GM18519 (cell line): ENCODE data around the gene PFKFB3.
"Not testable (repeated sequence)": the region's sequence is repeated elsewhere in the genome, so short reads cannot be mapped to it uniquely, and the experiment has no call there.

Experiments used
- ATAC-seq: cut with Tn5 transposase; IDR thresholded peaks from one replicate; pipeline ENCODE4 v1.9.1; 2021; ENCODE audit warnings: mild to moderate bottlenecking, moderate library complexity; ENCODE audit not compliant: unreplicated experiment, low FRiP score

Gene PFKFB3

DNA sequence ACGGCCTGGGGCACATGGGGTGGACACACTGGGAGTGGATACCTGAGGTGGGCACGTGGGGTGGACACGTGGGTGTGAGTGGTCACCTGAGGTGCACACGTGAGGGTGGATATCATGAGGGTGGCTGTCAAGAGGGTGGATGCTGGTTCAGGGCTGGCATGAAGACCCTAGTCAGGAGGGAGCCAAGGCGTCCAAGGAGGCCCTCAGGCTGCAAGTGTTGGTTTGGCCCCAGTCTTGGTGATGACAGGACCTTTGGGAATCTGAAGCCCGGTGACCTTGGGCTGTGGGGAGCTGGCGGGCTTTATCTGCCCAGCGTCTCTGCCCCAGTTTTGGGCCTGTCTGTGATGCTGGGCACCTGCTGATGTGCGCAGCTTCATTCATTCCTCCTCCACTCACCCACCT lies 24.9 kb upstream of the PFKFB3 start:
- no peak for ATAC-seq

- no peak for ATAC-seq
Observed at GRCh38 chr10:6178581-6178980, 24.2 kb upstream of the PFKFB3 start.

DNA sequence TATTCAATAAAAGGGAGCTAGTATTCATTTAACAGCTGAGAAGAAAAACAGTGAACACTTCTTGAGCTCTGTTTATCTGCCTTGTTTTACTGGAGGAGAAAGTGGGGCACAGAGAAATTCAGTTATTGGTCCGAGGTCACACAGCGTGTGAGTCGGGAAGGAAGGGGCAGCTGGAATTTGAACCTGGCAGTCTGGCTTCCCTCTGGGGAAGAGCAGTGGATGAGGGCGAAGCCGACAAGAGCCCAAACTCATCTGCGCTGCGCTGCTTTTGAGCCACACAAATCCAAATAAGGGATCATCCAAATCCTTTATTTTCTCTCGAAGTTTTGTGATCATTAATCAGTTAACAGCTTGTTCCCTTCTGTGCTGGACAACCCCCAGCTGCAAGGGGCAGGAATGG lies 23.7 kb upstream of the PFKFB3 start:
- ATAC-seq: no peak

GRCh38 chr10:6180480-6181110 lies 22.1 kb upstream of the PFKFB3 start:
- ATAC-seq: no peak

- no peak for ATAC-seq
Observed at GRCh38 chr10:6181249-6181648, 21.5 kb upstream of the PFKFB3 start.

GRCh38 chr10:6182454-6183098 lies 20.2 kb upstream of the PFKFB3 start:
- no peak for ATAC-seq

DNA sequence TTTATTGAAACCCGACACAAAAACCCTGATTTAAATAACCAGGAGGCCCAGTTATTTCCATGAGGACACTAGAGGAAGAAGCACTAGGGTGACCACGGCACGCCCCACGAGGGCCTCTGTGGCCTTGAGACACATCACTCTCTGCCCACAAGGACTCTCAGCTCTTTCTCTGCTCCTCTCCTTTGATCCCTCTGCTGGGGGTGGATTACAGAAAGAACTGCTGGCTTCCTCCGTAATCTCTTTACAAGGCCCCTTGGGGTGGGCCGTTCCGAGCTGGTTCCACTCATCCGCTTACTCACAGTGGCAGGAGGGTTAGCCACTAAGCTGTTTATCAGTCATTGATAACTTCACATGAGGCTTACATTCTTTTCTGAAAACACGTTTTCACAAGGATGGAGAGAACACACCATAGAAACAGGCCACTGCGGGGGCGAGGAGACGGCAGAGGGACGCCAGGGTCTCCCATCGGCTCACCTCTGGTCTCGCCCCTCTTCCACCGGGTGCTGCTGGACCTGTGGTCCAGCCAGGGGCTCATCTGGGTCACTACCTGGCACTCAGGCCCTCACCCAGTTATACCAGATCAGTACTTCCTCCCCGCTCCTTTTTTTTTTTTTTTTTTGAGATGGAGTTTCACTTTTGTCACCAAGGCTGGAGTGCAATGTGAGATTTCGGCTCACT lies 17.6 kb upstream of the PFKFB3 start:
- ATAC-seq: no peak

DNA sequence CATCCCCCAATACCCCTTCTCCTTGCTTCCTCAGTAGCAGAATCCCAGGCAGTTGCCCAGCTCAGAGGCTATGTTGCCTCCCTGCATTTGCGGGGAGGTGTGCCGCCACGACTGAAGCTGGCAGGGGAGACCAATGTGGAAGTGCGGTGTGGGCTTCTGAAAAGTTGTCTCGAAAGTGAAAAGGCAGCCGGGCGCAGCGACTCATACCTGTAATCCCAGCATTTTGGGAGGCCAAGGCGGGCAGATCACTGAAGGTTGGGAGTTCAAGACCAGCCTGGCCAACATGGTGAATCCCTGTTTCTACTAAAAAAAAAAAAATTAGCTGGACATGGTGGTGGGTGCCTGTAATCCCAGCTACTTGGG lies 15.9 kb upstream of the PFKFB3 start:
- no peak for ATAC-seq

- ATAC-seq: no peak
Observed at GRCh38 chr10:6187278-6187677, 15.5 kb upstream of the PFKFB3 start.

GRCh38 chr10:6190033-6190432 lies 12.7 kb upstream of the PFKFB3 start:
- not testable (repeated sequence) for ATAC-seq

DNA sequence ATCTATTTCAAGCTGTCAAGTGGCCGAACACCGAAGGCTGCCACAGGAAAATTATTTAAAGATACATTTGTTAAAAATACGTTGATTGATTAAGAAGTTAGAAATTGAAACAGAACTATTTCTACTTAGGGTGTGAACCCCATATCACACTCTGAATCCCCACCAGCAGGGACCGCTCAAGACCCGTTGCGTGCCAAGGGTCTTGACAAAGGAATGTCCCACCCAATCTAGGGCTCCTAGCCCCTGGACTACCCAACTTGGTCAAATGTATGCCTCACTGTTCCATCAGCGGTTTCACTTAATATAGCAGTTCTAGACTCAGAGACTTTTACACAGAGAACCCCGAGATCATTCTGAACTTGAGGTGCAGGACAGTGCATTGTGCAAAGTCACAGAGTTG lies 11.6 kb upstream of the PFKFB3 start:
- no peak for ATAC-seq

DNA sequence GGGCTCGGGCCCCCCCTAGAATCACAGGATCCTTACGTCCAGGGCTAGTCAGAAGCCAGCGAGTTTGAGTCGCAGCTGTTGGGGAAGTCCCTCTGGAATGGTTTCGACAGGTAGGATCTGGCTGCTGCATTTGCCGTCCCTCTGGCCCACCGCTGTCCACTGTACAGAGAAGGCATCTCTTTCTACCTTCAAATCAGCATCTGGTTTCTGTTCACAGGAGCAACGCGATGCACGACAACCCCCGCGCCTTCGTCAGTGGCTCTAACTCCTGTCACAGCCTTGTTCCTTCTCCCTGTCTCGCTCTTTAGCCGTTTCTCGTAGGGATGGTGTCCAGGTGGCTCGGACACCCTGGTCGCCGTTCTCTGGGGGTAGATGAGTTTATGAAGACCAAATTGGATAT lies 11.2 kb upstream of the PFKFB3 start:
- ATAC-seq: no peak

DNA sequence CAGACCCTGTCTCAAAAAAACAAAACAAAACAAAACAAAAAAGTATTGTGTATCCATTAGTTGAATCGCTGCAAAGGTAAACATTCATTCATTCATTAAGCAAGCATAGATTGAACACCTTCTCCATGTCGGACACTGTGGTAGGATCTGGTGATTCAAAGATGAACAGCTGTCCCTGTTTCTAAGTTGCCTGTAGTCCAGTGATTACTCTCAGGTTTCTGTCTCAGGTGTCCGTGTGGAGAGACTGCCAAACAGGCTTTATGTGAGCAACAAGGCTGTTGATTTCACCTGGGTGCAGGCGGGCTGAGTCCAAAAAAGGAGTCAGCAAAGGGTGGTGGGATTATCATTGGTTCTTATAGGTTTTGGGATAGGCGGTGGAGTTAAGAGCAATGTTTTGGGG lies 9.4 kb upstream of the PFKFB3 start:
- ATAC-seq: not testable (repeated sequence)

- ATAC-seq: no peak
Observed at GRCh38 chr10:6194311-6194710, 8.4 kb upstream of the PFKFB3 start.

- no peak for ATAC-seq
Observed at GRCh38 chr10:6195376-6195775, 7.4 kb upstream of the PFKFB3 start.

DNA sequence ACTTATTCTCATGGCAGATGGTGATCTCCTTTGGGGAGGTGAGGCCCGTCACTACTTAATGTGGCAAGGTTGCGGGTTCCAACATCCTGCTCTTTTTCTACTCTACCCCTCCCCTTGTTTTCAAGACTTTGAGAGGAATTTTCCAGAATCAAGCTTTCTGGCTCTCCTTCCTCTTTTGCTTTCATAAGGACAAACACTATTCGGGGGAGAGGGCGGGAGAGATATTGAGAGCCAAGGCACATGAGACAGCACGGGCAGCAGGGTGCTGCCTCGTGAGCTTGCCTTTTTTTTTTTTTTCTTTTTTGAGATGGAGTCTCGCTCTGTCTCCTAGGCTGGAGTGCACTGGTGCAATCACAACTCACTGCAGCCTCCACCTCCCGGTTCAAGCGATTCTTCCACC lies 6.9 kb upstream of the PFKFB3 start:
- ATAC-seq: no peak

DNA sequence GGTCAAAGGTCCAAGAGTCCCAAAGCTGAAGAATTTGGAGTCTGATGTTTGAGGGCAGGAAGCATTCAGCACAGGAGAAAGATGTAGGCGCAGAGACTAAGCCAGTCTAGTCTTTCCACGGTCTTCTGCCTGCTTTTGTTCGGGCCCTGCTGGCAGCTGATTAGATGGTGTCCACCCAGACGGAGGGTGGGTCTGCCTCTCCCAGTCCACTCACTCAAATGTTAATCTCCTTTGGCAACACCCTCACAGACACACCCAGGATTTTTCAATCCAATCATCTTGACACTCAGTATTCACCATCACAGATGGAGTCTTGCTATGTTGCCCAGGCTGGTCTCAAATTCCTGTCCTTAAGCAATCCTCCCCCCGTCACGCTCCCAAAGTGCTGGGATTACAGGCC lies 6.2 kb upstream of the PFKFB3 start:
- not testable (repeated sequence) for ATAC-seq

GRCh38 chr10:6197321-6197720 lies 5.4 kb upstream of the PFKFB3 start:
- no peak for ATAC-seq

DNA sequence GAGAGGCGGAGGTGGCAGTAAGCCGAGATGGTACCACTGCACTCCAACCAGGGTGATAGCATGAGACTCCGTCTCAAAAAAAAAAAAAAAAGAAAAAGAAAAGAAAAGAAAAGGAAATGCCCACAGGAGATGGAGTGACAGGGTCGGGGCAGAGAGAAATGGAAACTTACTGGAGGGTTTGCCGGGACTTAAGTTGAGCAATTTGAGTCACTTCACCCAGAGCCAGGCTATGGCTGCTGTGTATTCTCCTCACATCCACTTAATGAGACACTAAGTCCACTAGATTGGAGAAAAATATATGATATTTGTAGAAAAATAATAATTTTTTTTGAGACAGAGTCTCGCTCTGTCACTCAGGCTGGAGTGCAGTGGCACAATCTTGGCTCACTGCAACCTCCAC lies 4.6 kb upstream of the PFKFB3 start:
- no peak for ATAC-seq

- ATAC-seq: no peak
Observed at GRCh38 chr10:6199131-6199733, 3.5 kb upstream of the PFKFB3 start.

DNA sequence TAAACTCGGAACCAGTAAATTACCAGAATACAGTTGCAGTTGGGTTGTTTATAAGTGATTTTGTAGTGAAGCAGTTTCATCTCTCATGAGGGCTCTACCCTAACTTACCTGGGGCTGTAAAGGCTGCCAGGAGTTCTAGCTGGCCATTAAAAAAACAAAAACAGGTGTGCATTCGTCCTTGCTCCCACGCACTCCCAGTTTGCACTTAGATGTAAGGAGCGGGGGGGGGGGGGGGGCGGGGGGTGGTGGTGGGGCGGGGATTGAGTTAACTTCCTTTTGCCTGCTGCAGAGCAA lies 2.3 kb upstream of the PFKFB3 start:
- no peak for ATAC-seq
